SK-N-SH (cell line): ENCODE measurements around the gene MESP1.

Experiments used
- EP300 ChIP-seq, 2 experiments: IDR thresholded peaks; 2 replicates each; pipeline versions ENCODE4 v1.4.0 to v1.6.1; 2012; ENCODE audit warnings: borderline replicate concordance in 1 of 2, low read depth in 1 of 2, low read length in 1 of 2
- EZH2phosphoT487 ChIP-seq: fragments of 200-600 bp; sonication (generic); IDR thresholded peaks from 2 replicates; pipeline ENCODE4 v1.6.1; 2017; ENCODE audit warnings: low read depth, mixed run types, mild to moderate bottlenecking, antibody characterized with exemption, moderate library complexity, borderline replicate concordance
- GABPA ChIP-seq: IDR thresholded peaks from 2 replicates; pipeline ENCODE4 v1.4.0; 2012; ENCODE audit warnings: low read depth, mild to moderate bottlenecking
- MEF2A ChIP-seq: IDR thresholded peaks from 2 replicates; pipeline ENCODE4 v1.4.0; 2012; ENCODE audit warnings: low read depth, borderline replicate concordance
- POLR2AphosphoS5 ChIP-seq: IDR thresholded peaks from 2 replicates; pipeline ENCODE4 v1.6.1; 2012; ENCODE audit warnings: low read depth, low read length
- RCOR1 ChIP-seq: fragments of 150-350 bp; IDR thresholded peaks from 2 replicates; pipeline ENCODE4 v1.6.1; 2017; ENCODE audit warnings: antibody characterized with exemption, low read length
- RFX5 ChIP-seq: IDR thresholded peaks from 2 replicates; pipeline ENCODE4 v1.6.1; 2012; ENCODE audit warnings: mild to moderate bottlenecking, improper control_type of control experiment, low read length
- RXRA ChIP-seq: IDR thresholded peaks from 2 replicates; pipeline ENCODE4 v1.4.0; 2012; ENCODE audit warnings: low read depth, mild to moderate bottlenecking, borderline replicate concordance
- TCF12 ChIP-seq: IDR thresholded peaks from 2 replicates; pipeline ENCODE4 v1.4.0; 2012
- TF ChIP-seq, protein P1 (sequence below): IDR thresholded peaks from 2 replicates; pipeline ENCODE4 v1.4.0; 2012; ENCODE audit warnings: low read depth, borderline replicate concordance
- TF ChIP-seq, protein P2 (sequence below): fragments of 200-600 bp; sonication (generic); IDR thresholded peaks from 2 replicates; pipeline ENCODE4 v1.6.1; 2017; ENCODE audit warnings: antibody characterized with exemption, mild to moderate bottlenecking, moderate library complexity

DNA sequence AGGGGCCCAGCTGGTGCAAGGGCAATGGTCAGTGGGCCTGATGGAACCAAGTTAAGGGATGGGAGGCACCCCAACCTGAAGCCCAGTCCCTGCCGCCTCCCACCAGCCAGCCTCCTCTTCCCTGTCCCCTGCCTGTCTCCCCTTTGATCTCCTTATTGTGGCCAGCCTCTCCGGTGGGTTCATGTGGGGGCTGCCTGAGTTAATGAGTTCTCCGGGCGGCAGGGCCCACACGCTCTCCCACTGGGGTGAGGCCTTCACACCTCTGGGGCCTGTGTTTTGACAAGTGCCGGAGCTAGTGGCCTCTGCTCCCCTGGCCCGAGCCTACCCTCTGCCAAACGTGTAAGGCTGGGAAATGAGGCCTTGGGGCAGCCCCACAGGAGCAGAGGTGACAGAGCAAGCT is 7.2 kb upstream of the MESP1 start:
- TF ChIP-seq EZH2phosphoT487 (no peak), RXRA (no peak), RFX5 (no peak), GABPA (no peak), RCOR1 (no peak), MEF2A (no peak), TCF12 (no peak), EP300 (IDR thresholded peaks at IDR 0.05; ENCODE audit: borderline replicate concordance in 1 of 2, low read depth in 1 of 2, low read length in 1 of 2) (no peak), POLR2AphosphoS5 (no peak)
- TF ChIP-seq, protein P1, sequence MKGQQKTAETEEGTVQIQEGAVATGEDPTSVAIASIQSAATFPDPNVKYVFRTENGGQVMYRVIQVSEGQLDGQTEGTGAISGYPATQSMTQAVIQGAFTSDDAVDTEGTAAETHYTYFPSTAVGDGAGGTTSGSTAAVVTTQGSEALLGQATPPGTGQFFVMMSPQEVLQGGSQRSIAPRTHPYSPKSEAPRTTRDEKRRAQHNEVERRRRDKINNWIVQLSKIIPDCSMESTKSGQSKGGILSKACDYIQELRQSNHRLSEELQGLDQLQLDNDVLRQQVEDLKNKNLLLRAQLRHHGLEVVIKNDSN: no peak
- TF ChIP-seq, protein P2, sequence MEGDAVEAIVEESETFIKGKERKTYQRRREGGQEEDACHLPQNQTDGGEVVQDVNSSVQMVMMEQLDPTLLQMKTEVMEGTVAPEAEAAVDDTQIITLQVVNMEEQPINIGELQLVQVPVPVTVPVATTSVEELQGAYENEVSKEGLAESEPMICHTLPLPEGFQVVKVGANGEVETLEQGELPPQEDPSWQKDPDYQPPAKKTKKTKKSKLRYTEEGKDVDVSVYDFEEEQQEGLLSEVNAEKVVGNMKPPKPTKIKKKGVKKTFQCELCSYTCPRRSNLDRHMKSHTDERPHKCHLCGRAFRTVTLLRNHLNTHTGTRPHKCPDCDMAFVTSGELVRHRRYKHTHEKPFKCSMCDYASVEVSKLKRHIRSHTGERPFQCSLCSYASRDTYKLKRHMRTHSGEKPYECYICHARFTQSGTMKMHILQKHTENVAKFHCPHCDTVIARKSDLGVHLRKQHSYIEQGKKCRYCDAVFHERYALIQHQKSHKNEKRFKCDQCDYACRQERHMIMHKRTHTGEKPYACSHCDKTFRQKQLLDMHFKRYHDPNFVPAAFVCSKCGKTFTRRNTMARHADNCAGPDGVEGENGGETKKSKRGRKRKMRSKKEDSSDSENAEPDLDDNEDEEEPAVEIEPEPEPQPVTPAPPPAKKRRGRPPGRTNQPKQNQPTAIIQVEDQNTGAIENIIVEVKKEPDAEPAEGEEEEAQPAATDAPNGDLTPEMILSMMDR: no peak
